Stimulated activated CD4-positive, alpha-beta T cell treated with anti-CD3 and anti-CD28 coated beads, TNF-alpha, amount 100 ng/mL, for 4 hours (primary cell): Measurements from ENCODE around the gene RNF115.
"Not testable (repeated sequence)": the region's sequence is repeated elsewhere in the genome, so short reads cannot be mapped to it uniquely, and the experiment has no call there.

Experiments
- DNase-seq, 3 experiments: peaks; one replicate each; pipeline ENCODE4 v3.0.0-alpha.2; 2020; ENCODE audit warnings: low read depth in 3 of 3

The RNF115 gene

DNA sequence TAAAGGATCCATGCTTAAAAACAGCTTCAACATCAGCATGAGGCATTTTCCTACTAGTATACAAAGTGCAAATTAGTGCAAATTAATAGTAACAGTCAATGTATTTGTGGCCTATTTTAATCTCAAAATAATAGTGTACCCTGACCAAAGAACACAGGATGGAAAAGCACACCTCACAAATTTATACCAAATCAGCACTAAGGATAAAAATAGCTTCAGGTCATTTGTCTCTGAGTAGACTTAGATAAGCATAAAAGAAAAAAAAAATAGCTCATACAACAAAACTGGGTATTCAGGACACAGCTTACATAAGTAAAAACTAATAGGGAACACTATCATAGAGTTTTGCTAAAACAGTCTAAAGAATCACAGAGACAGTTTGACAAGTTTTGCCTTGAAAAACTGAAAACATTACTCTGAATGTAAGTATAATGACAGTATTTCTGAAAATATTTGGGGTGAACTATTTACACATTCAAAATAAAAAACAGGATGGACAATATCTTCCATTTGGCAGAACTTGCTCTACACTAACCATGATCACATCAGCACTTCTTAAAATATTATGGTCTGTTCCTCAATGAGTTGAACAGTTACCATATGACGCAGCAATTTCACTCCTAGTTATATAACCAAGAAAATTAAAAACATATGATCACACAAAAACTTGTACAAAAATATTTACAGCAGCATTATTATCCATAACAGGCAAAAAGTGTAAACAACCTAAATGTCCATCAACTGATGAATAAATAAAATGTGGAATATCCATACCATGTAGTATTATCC lies 46.3 kb downstream of the RNF115 start:
- DNase-seq, result no peak

GRCh38 chr1:145773423-145773822 lies 50.5 kb downstream of the RNF115 start:
- DNase-seq, result no peak

- DNase-seq, result no peak
These were observed 52.8 kb downstream of the RNF115 start for GRCh38 chr1:145771056-145771455.

DNA sequence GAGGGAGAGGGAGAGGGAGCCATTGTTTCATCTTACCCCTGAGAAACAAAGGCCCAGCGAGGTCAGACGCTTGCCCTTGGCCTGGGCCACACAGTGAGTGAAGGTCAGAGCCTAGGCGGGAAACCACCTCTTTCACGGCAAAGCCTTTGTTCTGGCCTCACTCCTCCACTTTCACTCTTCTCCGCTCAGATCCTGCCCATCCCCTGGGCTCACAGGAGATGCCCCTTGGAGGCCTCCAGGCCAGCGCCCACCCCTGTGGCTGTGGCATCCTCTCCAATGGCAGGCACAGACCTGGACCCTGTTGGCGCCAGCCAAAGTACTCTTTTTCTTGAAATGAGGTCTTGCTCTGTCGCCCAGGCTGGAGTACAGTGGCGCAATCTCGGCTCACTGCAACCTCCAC lies 55.9 kb downstream of the RNF115 start:
- DNase-seq, result not testable (repeated sequence)

DNA sequence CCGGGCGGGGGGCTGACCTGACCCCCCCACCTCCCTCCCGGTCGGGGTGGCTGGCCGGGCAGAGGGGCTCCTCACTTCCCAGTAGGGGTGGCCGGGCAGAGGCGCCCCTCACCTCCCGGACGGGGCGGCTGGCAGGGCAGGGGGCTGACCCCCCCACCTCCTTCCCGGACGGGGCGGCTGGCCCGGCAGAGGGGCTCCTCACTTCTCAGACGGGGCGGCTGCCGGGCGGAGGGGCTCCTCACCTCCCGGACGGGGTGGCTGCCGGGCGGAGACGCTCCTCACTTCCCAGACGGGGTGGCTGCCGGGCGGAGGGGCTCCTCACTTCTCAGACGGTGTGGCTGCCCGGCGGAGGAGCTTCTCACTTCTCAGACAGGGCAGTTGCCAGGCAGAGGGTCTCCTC lies 57.0 kb downstream of the RNF115 start:
- not testable (repeated sequence) for DNase-seq

- not testable (repeated sequence) for DNase-seq
These were observed 58.1 kb downstream of the RNF115 start for GRCh38 chr1:145765585-145766360.

- not testable (repeated sequence) for DNase-seq
These were observed 58.8 kb downstream of the RNF115 start for GRCh38 chr1:145765127-145765526.

DNA sequence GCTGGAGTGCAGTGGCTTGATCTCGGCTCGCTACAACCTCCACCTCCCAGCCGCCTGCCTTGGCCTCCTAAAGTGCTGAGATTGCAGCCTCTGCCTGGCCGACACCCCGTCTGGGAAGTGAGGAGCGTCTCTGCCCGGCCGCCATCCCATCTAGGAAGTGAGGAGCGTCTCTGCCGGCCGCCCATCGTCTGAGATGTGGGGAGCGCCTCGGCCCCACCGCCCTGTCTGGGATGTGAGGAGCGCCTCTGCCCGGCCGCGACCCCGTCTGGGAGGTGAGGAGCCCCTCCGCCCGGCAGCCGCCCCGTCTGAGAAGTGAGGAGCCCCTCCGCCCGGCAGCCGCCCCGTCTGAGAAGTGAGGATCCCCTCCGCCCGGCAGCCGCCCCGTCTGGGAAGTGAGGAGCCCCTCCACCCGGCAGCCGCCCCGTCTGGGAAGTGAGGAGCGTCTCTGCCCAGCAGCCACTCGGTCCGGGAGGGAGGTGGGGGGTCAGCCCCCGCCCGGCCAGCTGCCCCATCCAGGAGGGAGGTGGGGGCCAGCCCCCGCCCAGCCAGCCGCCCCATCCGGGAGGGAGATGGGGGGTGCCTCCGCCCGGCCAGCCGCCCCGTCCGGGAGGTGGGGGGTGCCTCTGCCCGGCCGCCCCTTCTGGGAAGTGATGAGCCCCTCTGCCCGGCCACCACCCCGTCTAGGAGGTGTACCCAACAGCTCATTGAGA lies 59.5 kb downstream of the RNF115 start:
- DNase-seq, result not testable (repeated sequence)

- not testable (repeated sequence) for DNase-seq
These were observed 61.9 kb downstream of the RNF115 start for GRCh38 chr1:145762001-145762400.

- not testable (repeated sequence) for DNase-seq
These were observed 62.4 kb downstream of the RNF115 start for GRCh38 chr1:145761498-145761897.

GRCh38 chr1:145760395-145760949 lies 63.4 kb downstream of the RNF115 start:
- not testable (repeated sequence) for DNase-seq

GRCh38 chr1:145759721-145760120 lies 64.2 kb downstream of the RNF115 start:
- no peak for DNase-seq

DNA sequence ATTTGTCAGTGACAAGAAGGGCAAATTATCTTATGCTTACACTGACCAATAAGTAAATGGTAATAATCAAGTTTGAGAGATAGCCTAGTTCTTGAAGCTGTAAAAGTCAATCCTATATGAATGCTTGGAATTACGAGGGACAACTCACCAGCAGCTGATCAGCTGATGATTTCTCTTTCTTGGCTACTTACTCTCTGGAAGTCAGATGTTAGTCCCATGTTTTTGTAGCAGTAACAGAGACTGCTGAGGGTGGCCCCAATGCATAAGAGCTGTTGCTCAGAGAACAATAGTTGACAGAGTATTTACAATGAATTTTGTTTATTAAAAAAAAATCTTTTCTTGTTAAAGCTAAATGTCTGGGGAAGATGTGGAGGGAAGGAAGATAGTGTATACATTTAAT lies 65.3 kb downstream of the RNF115 start:
- no peak for DNase-seq

GRCh38 chr1:145758116-145758515 lies 65.8 kb downstream of the RNF115 start:
- DNase-seq, result no peak

GRCh38 chr1:145757420-145757819 lies 66.5 kb downstream of the RNF115 start:
- no peak for DNase-seq

DNA sequence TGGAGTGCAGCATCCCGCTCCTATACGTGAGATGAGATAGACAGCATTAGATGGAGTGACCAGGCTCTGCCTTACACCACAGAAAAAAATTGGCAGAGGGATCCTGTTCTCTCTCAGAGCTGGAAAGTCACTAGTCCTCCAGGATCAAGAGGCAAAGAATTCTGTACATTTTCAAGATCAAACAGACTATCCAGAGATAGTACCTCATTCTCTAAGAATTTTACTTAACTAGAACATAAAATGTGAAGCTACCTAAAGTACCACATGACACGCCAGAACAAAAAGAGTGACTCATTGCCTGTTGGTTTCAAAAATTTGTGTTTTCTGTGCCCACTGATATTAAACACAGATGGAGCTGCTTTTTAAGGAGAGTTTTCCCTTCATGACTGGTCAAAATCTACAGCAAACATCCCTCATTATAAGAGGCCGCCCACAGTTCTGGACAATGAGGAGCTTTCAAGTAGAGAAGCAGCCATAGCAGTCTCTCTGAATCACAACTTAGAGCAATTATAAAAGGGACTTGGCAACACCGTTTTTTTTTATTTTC lies 72.3 kb downstream of the RNF115 start:
- no peak for DNase-seq

DNA sequence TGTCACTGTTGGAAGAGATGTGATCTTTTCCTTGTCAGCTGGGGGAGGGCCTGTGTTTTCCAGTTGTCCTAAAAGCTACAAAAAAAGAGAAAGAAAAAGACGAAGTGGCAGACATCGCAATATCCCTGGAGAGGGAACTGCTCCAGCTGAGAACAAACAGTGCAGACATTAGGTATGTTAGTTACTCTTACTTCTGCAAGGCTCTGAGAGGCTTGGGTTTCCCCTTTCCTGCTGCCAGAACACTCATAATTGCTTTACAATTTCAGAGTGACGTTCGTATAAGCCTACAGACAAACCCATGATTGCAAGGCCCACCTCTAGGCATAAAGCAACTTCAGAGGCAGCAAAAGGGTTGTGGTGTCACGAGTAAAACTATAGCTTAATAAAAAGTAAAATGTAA lies 73.5 kb downstream of the RNF115 start:
- no peak for DNase-seq

GRCh38 chr1:145747398-145748247 lies 76.3 kb downstream of the RNF115 start:
- DNase-seq, result no peak

- no peak for DNase-seq
These were observed 83.6 kb downstream of the RNF115 start for GRCh38 chr1:145740269-145740668.

DNA sequence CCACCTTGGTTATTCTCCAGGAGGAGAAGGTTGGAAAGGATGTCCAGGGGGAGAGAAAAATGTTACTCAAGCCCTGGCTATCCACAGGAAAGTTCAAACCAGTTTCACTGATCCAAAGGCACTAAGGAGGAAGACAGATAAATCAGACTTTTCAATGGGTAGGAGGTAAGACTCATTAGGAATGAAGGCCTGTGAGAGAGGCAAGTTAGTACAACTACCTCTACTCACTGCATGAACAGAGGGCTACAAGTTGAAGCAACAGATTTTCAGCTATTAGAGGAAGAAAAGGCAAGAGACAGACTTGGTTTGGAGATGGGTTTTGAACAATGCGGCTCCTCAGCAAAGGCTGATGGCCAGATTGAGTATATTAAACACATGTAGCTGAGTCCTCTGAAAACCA lies 87.7 kb downstream of the RNF115 start:
- DNase-seq, result no peak

DNA sequence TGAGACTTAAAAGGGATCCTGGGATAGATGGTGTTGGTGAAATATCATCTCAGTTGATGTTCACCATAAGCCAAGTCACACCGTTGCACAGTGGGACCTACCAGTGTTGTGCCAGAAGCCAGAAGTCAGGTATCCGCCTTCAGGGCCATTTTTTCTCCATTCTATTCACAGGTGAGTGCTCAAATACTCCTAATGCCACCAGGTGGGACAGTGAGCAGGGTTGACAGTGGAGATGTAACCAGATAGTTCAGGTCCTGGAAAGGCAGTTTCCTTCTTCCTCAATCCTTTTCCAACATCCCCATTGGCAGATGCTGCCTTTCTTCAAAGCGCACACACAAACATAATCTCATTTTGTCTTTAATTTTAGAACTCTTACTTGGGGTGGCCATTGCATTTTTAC lies 93.0 kb downstream of the RNF115 start:
- DNase-seq, result no peak
